ENCODE results near the gene ERP44. TPM values are rescaled to one million over a fixed set of nuclear protein-coding genes. Genes with fewer than 3 reads are reported as not detected.

The ERP44 gene
- polyA plus RNA-seq, 1 of the 3 experiments (the other 2 are of a cell fraction): 10.0 TPM

GRCh38 chr9:100066539-100066938 lies 32.3 kb downstream of the ERP44 start:
- DNase-seq: no peak
- no peaks in the 10 kb centered on the region for H3K9me2 ChIP-seq
- no peak overlapping the region for H3K27ac ChIP-seq (ENCODE audit: low read depth in 2 of 2, low read length in 1 of 2)
- H3K79me2 ChIP-seq (ENCODE audit: insufficient read depth): peaks cover 44% of the 10 kb centered on the region
- H4K20me1 ChIP-seq (ENCODE audit: insufficient read depth): peaks cover 13% of the 10 kb centered on the region; the same call in 1 of the 2 replicates
- H3K4me2 ChIP-seq: peak overlapping the region; percentile 22; the same call in 1 of the 2 replicates
- ChIA-PET CTCF (interaction anchor here (1.3 kb wide), 1 partner anchor 177 kb away, joined by 5 read pairs; no protein-coding TSS in a partner anchor), POLR2A (no interaction called here)
- H2AFZ ChIP-seq (ENCODE audit: low read depth): no peak overlapping the region
- H3K27me3 ChIP-seq (ENCODE audit: insufficient read depth): no peaks in the 10 kb centered on the region
- no peaks in the 10 kb centered on the region for H3K9me3 ChIP-seq
- no peak for TF ChIP-seq PBX3 (IDR thresholded peaks at IDR 0.05)
- no peak for TF ChIP-seq RXRA (IDR thresholded peaks at IDR 0.05; ENCODE audit: borderline replicate concordance, low read depth)
- TF ChIP-seq IRF3 (IDR thresholded peaks at IDR 0.05; ENCODE audit: low read depth, low read length): no peak
- no peak for TF ChIP-seq TEAD4 (IDR thresholded peaks at IDR 0.05; ENCODE audit: borderline replicate concordance, insufficient read depth)
- TF ChIP-seq MAX (IDR thresholded peaks at IDR 0.05; ENCODE audit: low read depth): no peak
- no peak for TF ChIP-seq NFIC (IDR thresholded peaks at IDR 0.05; ENCODE audit: borderline replicate concordance)
- no peak for TF ChIP-seq NRF1 (IDR thresholded peaks at IDR 0.05; ENCODE audit: low read depth, low read length)
- TF ChIP-seq USF1 (IDR thresholded peaks at IDR 0.05; ENCODE audit: borderline replicate concordance, low read depth): no peak
- TF ChIP-seq TCF12 (IDR thresholded peaks at IDR 0.05): no peak
- no peak for TF ChIP-seq SMC3 (IDR thresholded peaks at IDR 0.05; ENCODE audit: low read depth, low read length)
- TF ChIP-seq EP300 (IDR thresholded peaks at IDR 0.05; ENCODE audit: borderline replicate concordance in 1 of 2, low read depth in 1 of 2, low read length in 1 of 2): no peak
- TF ChIP-seq EZH2phosphoT487 (IDR thresholded peaks at IDR 0.05; ENCODE audit: borderline replicate concordance, low read depth): no peak
- no peak for TF ChIP-seq RFX5 (IDR thresholded peaks at IDR 0.05; ENCODE audit: low read length)
- no peak for TF ChIP-seq GABPA (IDR thresholded peaks at IDR 0.05; ENCODE audit: low read depth)
- TF ChIP-seq CTCF (IDR thresholded peaks at IDR 0.05): no peak
- TF ChIP-seq JUND (IDR thresholded peaks at IDR 0.05): no peak
- TF ChIP-seq REST (IDR thresholded peaks at IDR 0.05; ENCODE audit: low read depth, low read length): no peak
- no peak for TF ChIP-seq MEF2A (IDR thresholded peaks at IDR 0.05; ENCODE audit: borderline replicate concordance, low read depth)
- TF ChIP-seq RAD21 (IDR thresholded peaks at IDR 0.05; ENCODE audit: low read length): no peak
- TF ChIP-seq GATA2 (CRISPR knock-in tag; IDR thresholded peaks at IDR 0.05): no peak
- H3K4me3 ChIP-seq (ENCODE audit: low read depth in 2 of 2, low read length in 1 of 2): no peak overlapping the region
- H3K9ac ChIP-seq: no peak overlapping the region
- 75% methylated on average over 2 of the region's 2 CpGs for WGBS (ENCODE audit: low lambda C conversion rate)
- peaks cover 0 to 6% of the 10 kb centered on the region in 2 experiments for H3K36me3 ChIP-seq (replicated peaks in 1 of 2; ENCODE audit: control insufficient read depth in 1 of 2, insufficient read depth in 2 of 2, low read length in 1 of 2)
- peaks cover 3% of the 10 kb centered on the region for H3F3A ChIP-seq (replicated peaks; ENCODE audit: insufficient read depth)
- peaks cover 0 to 15% of the 10 kb centered on the region in 2 experiments; a peak in 1 of 4 replicates for H3K4me1 ChIP-seq (ENCODE audit: control insufficient read depth in 1 of 2, insufficient read depth in 2 of 2, low read depth in 1 of 2, low read length in 1 of 2)

Measured in SK-N-SH (cell line).